Heart left ventricle (tissue), 16 donors: ENCODE data around the gene ALX3. TPM values are rescaled to one million over a fixed set of nuclear protein-coding genes. Genes with fewer than 3 reads are reported as not detected.

Experiments
- ATAC-seq, 4 donors: fragments of 200-7000 bp; cut with Tn5 transposase; one replicate each; pipeline ENCODE4 v1.9.1; 2020 to 2022; ENCODE audit warnings: moderate library complexity in 4 of 4, mild to moderate bottlenecking in 3 of 4, moderate number of reproducible peaks in 1 of 4
- DNase-seq, 5 donors: peaks; one replicate each; pipeline ENCODE4 v3.0.0-alpha.2; 2020
- H3K27ac ChIP-seq, 12 donors: fragments of 200-600 bp; sonication (generic) in 4 of 12; one replicate each; pipeline versions ENCODE4 v1.5.0 to v1.8.0; 2016 to 2022; ENCODE audit warnings: mild to moderate bottlenecking in 2 of 12
- H3K27me3 ChIP-seq, 9 donors: fragments of 200-600 bp; sonication (generic) in 2 of 9; one replicate each; pipeline versions ENCODE4 v1.5.1 to v1.8.0; 2016 to 2022; ENCODE audit warnings: mild to moderate bottlenecking in 3 of 9
- H3K36me3 ChIP-seq, 9 donors: fragments of 200-600 bp; sonication (generic) in 2 of 9; one replicate each; pipeline versions ENCODE4 v1.5.0 to v1.8.0; 2018 to 2022; ENCODE audit warnings: mild to moderate bottlenecking in 2 of 9
- H3K4me1 ChIP-seq, 12 donors: fragments of 200-600 bp; sonication (generic) in 4 of 12; one replicate each; pipeline versions ENCODE4 v1.5.0 to v1.8.0; 2016 to 2022; ENCODE audit warnings: mild to moderate bottlenecking in 3 of 12
- H3K4me3 ChIP-seq, 12 donors: fragments of 200-600 bp; sonication (generic) in 4 of 12; one replicate each; pipeline versions ENCODE4 v1.5.0 to v1.8.0; 2017 to 2022; ENCODE audit warnings: mild to moderate bottlenecking in 9 of 12, moderate library complexity in 4 of 12
- H3K9me3 ChIP-seq, 12 donors: fragments of 200-600 bp; sonication (generic) in 4 of 12; one replicate each; pipeline versions ENCODE4 v1.5.0 to v1.8.0; 2016 to 2022; ENCODE audit warnings: mild to moderate bottlenecking in 1 of 12
- CTCF ChIP-seq, 12 donors: fragments of 200-600 bp; sonication (generic) in 4 of 12; IDR thresholded peaks; one replicate each; pipeline versions ENCODE4 v1.5.0 to v1.8.0; 2018 to 2022; ENCODE audit warnings: antibody characterized with exemption in 12 of 12, mild to moderate bottlenecking in 5 of 12
- POLR2A ChIP-seq, 2 donors: fragments of 450-650 bp; IDR thresholded peaks; one replicate each; pipeline ENCODE4 v1.6.1; 2017; ENCODE audit warnings: antibody characterized with exemption in 2 of 2, mild to moderate bottlenecking in 2 of 2, moderate library complexity in 2 of 2
- WGBS, 4 donors: extraction: QIAGEN DNeasy Blood & Tissue Kit in 2 of 4; methylation state at CpG; one replicate each; pipeline versions ENCODE4 v1.1.5 to v1.1.7; 2013 to 2018; 5-methylcytosine and 5-hydroxymethylcytosine counted together
- intact Hi-C, 10 donors: fragments of 100-400 bp; cut with DNase I; formaldehyde crosslinking; loops; one replicate each; pipeline versions ENCODE4 v1.11.1 to v1.14.2; 2022
- polyA plus RNA-seq, 2 donors: library from polyadenylated mRNA; stranded (reverse); fragments of 200-250 nt; gene quantifications; one replicate each; pipeline ENCODE4 v1.2.3, GENCODE V29; 2013
- total RNA-seq, 9 donors: library from RNA; depleted of rRNA in 2 of 9; stranded (reverse); fragments of >200 nt in 2 of 9; fragmentation: NEBNext Ultra II Directional in 3 of 9; extraction: Animal tissue kit (Norgen Biotek cat#: 25700) in 3 of 9; gene quantifications; one replicate each; pipeline versions ENCODE4 v1.1.0 to v1.2.4, GENCODE V29; 2016 to 2023
- donor health status: ischemic (EF 13 %, LVEDD 7.1; RV severe dilation, severe dysfunction).
- donor health status: healthy with polysubstance abuse.
- donor health status: DM: no; HTN: yes; CAD: no.
- donor health status: DM: no; HTN: no; CAD: no.
- donor health status: ischemic (EF 25% LVEDD 6.9; RV normal size, moderate dysfunction).
- donor health status: ischemic (EF 25% LVEDD 5.7; RV mildly dilated, moderate dysfunction).
- donor health status: healthy.
- donor health status: DM: yes; HTN: yes; CAD: no.
- donor health status: ischemic (EF 35%, LVEDD 5.7; RV mildly dilated, moderate dysfunction).
- donor health status: nonischemic (EF 11% LVEDD 7.7; RV severe dilation, severe dysfunction).
- donor health status: DM: yes; HTN: yes; CAD: no.
- donor health status: PGD.
- donor health status: ischemic (EF 29% LVEDD 5.4; RV normal size, mild dysfunction).
- donor health status: nonischemic (EF 23%, LVEDD 6.1; RV moderate dilation, normal function).

Gene ALX3
- total and polyA plus RNA-seq, 11 donors: not detected

GRCh38 chr1:110094931-110095654 is 24.6 kb upstream of the ALX3 start:
- ATAC-seq: no peak
- H3K27me3 ChIP-seq: peaks cover 0 to 29% (median 0%) of the 10 kb centered on the region in 9 donors
- H3K9me3 ChIP-seq: no peaks in the 10 kb centered on the region
- DNase-seq: no peak
- intact Hi-C loops: loop anchor here in 1 of 10 donors (5.0 kb wide), 1 partner anchor 38 kb away; no protein-coding TSS in a partner anchor
- TF ChIP-seq POLR2A (IDR thresholded peaks at IDR 0.05) (no peak), CTCF (IDR thresholded peaks at IDR 0.05) (no peak)
- no peak overlapping the region for H3K27ac ChIP-seq
- WGBS, 4 donors: 55 to 73% (median 59%) methylated on average over 6 to 7 of the region's 7 CpGs
- no peaks in the 10 kb centered on the region for H3K4me1 ChIP-seq
- H3K36me3 ChIP-seq: no peaks in the 10 kb centered on the region
- H3K4me3 ChIP-seq: no peak overlapping the region

GRCh38 chr1:110092991-110093390 is 22.5 kb upstream of the ALX3 start:
- peaks cover 0 to 11% (median 0%) of the 10 kb centered on the region in 12 donors for H3K4me1 ChIP-seq
- no peaks in the 10 kb centered on the region for H3K36me3 ChIP-seq
- peaks cover 0 to 29% (median 0%) of the 10 kb centered on the region in 9 donors for H3K27me3 ChIP-seq
- no peaks in the 10 kb centered on the region for H3K9me3 ChIP-seq
- WGBS, 4 donors: 92 to 96% (median 94%) methylated on average over 2 of the region's 2 CpGs
- no peak overlapping the region for H3K4me3 ChIP-seq
- no peak overlapping the region for H3K27ac ChIP-seq
- no peak for DNase-seq
- TF ChIP-seq POLR2A (IDR thresholded peaks at IDR 0.05) (no peak), CTCF (IDR thresholded peaks at IDR 0.05) (no peak)
- intact Hi-C loops: loop anchor here in 1 of 10 donors (5.0 kb wide), 1 partner anchor 36 kb away; no protein-coding TSS in a partner anchor
- ATAC-seq: no peak

GRCh38 chr1:110091791-110092190 is 21.3 kb upstream of the ALX3 start:
- intact Hi-C loops: loop anchor here in 1 of 10 donors (5.0 kb wide), 1 partner anchor 34 kb away; no protein-coding TSS in a partner anchor

More at GRCh38 chr1:110091791-110092190, 21.3 kb upstream of the ALX3 start:
- DNase-seq (no peak), ATAC-seq (no peak)
- Histone ChIP-seq H3K27ac (no peak overlapping the region), H3K36me3 (no peaks in the 10 kb centered on the region), H3K4me3 (no peak overlapping the region), H3K27me3 (peaks cover 0 to 23% (median 0%) of the 10 kb centered on the region in 9 donors), H3K9me3 (no peaks in the 10 kb centered on the region), H3K4me1 (peaks cover 0 to 12% (median 0%) of the 10 kb centered on the region in 12 donors)
- WGBS, 4 donors: 73 to 79% (median 77%) methylated on average over 3 of the region's 3 CpGs
- TF ChIP-seq CTCF (IDR thresholded peaks at IDR 0.05) (no peak), POLR2A (IDR thresholded peaks at IDR 0.05) (no peak)
